Naive thymus-derived CD4-positive, alpha-beta T cell (primary cell): ENCODE results near the gene XCL2. TPM values are rescaled to one million over a fixed set of nuclear protein-coding genes. Genes with fewer than 3 reads are reported as not detected.
A peak's percentile ranks its signal among the peaks of the same experiment; 100 is the strongest.
"Not testable (repeated sequence)": the region's sequence is repeated elsewhere in the genome, so short reads cannot be mapped to it uniquely, and the experiment has no call there.

ENCODE experiments used
- ATAC-seq: fragments of 150-1000 bp; cut with Tn5 transposase; 2 replicates; pipeline ENCODE4 v1.10.0; 2021; ENCODE audit warnings: mild to moderate bottlenecking, moderate library complexity
- CTCF ChIA-PET: fragments of 350-600 bp; sonication (Branson Sonifier 250); formaldehyde crosslinking; loops from one replicate; lab custom pipeline; 2021; ENCODE audit warnings: antibody characterized with exemption; lab: Charles Lee
- POLR2A ChIA-PET: fragments of 350-600 bp; sonication (Branson Sonifier 250); formaldehyde crosslinking; loops from one replicate; lab custom pipeline; 2021; ENCODE audit warnings: antibody characterized with exemption, inconsistent platforms; lab: Charles Lee
- DNase-seq, 9 donors: peaks; one replicate each; pipeline versions ENCODE4 v3.0.0 to v3.0.0-alpha.2; 2020 to 2022; ENCODE audit warnings: mixed read lengths in 1 of 9
- H3K27ac ChIP-seq: one replicate; pipeline ENCODE4 v1.7.0; 2013; ENCODE audit warnings: mild to moderate bottlenecking, low read depth, low read length, moderate library complexity
- H3K27me3 ChIP-seq, 2 donors: one replicate each; pipeline ENCODE4 v1.7.0; 2013; ENCODE audit warnings: low read length in 2 of 2, mild to moderate bottlenecking in 2 of 2, moderate library complexity in 2 of 2; ENCODE audit not compliant: control insufficient read depth in 2 of 2, insufficient read depth in 2 of 2
- H3K36me3 ChIP-seq, 3 experiments: 1 replicate in 2 of 3; 2 replicates in 1 of 3; pipeline ENCODE4 v1.7.0; 2013; ENCODE audit warnings: low read length in 3 of 3, mild to moderate bottlenecking in 3 of 3, moderate library complexity in 1 of 3; ENCODE audit not compliant: insufficient read depth in 3 of 3, control insufficient read depth in 2 of 3
- H3K4me1 ChIP-seq, 2 donors: one replicate each; pipeline ENCODE4 v1.7.0; 2013; ENCODE audit warnings: low read length in 2 of 2, mild to moderate bottlenecking in 2 of 2, moderate library complexity in 1 of 2; ENCODE audit not compliant: control insufficient read depth in 2 of 2, insufficient read depth in 2 of 2
- H3K4me3 ChIP-seq: 2 replicates; pipeline ENCODE4 v1.7.0; 2013; ENCODE audit warnings: mild to moderate bottlenecking, low read length
- H3K9me3 ChIP-seq, 3 experiments: 1 replicate in 2 of 3; 2 replicates in 1 of 3; pipeline ENCODE4 v1.7.0; 2013; ENCODE audit warnings: low read length in 3 of 3; ENCODE audit not compliant: control insufficient read depth in 2 of 3
- H3K27ac Mint-ChIP-seq, 9 donors: one replicate each; pipeline ENCODE4 v1.8.0; 2020 to 2022; ENCODE audit warnings: mixed read lengths in 9 of 9, mild to moderate bottlenecking in 8 of 9, moderate library complexity in 5 of 9, inconsistent platforms in 2 of 9
- H3K27me3 Mint-ChIP-seq, 5 donors: one replicate each; pipeline ENCODE4 v1.8.0; 2021 to 2022; ENCODE audit warnings: mixed read lengths in 5 of 5, mild to moderate bottlenecking in 1 of 5
- H3K36me3 Mint-ChIP-seq, 5 donors: one replicate each; pipeline ENCODE4 v1.8.0; 2020 to 2022; ENCODE audit warnings: mixed read lengths in 5 of 5, mild to moderate bottlenecking in 3 of 5, inconsistent platforms in 1 of 5
- H3K4me1 Mint-ChIP-seq, 7 donors: one replicate each; pipeline ENCODE4 v1.8.0; 2020 to 2022; ENCODE audit warnings: mixed read lengths in 7 of 7, mild to moderate bottlenecking in 3 of 7, inconsistent platforms in 1 of 7
- H3K4me3 Mint-ChIP-seq, 10 donors: one replicate each; pipeline ENCODE4 v1.8.0; 2020 to 2022; ENCODE audit warnings: mild to moderate bottlenecking in 10 of 10, mixed read lengths in 10 of 10, moderate library complexity in 6 of 10, inconsistent platforms in 2 of 10
- H3K9me3 Mint-ChIP-seq, 11 donors: one replicate each; pipeline ENCODE4 v1.8.0; 2020 to 2022; ENCODE audit warnings: mixed read lengths in 11 of 11, mild to moderate bottlenecking in 4 of 11, inconsistent platforms in 1 of 11, moderate library complexity in 1 of 11
- intact Hi-C, 2 donors: fragments of 100-400 bp; cut with micrococcal nuclease; formaldehyde crosslinking; loops; one replicate each; pipeline ENCODE4 v1.15.1; 2023
- polyA plus RNA-seq, 2 donors: library from polyadenylated mRNA; unstranded; fragments of 300-500 nt; fragmentation: Illumina TruSeq; gene quantifications; one replicate each; pipeline ENCODE4 v1.2.3, GENCODE V29; 2021
- total RNA-seq, 6 experiments: library from RNA in 5 of 6; stranded (reverse) in 5 of 6; gene quantifications; 1 replicate in 5 of 6; 2 replicates in 1 of 6; pipeline ENCODE4 v1.2.3 and lab custom pipeline; 2021 to 2026

XCL2 gene
- total and polyA plus RNA-seq, 7 experiments from 2014 or later, result 0.61 to 7.0 (median 2.9) TPM; not detected in 3

GRCh38 chr1:168545678-168546552 lies 2.1 kb upstream of the XCL2 start:
- H3K27ac ChIP-seq, H3K4me3 ChIP-seq, H3K4me1 ChIP-seq, POLR2A ChIA-PET, H3K4me3 Mint-ChIP-seq, H3K9me3 ChIP-seq, H3K36me3 ChIP-seq, H3K27ac Mint-ChIP-seq, H3K27me3 ChIP-seq, intact Hi-C loops: not testable (repeated sequence)
- peaks cover 0 to 19% (median 6%) of the 10 kb centered on the region in 11 donors for H3K9me3 Mint-ChIP-seq
- ATAC-seq (peak; percentile 75), DNase-seq (peak in 2 of 9 donors; percentile 14 to 20)
- CTCF ChIA-PET, result interaction anchor here (0.9 kb wide), 1 partner anchor 107 kb away, joined by 3 read pairs; no protein-coding TSS in a partner anchor
- peaks cover 7 to 19% (median 14%) of the 10 kb centered on the region in 7 donors for H3K4me1 Mint-ChIP-seq
- peaks cover 0 to 33% (median 0%) of the 10 kb centered on the region in 5 donors for H3K36me3 Mint-ChIP-seq
- peaks cover 0 to 16% (median 0%) of the 10 kb centered on the region in 5 donors for H3K27me3 Mint-ChIP-seq

- H3K36me3 ChIP-seq, H3K27me3 Mint-ChIP-seq, H3K4me3 ChIP-seq, intact Hi-C loops, CTCF ChIA-PET, H3K27ac ChIP-seq, DNase-seq, H3K27me3 ChIP-seq, H3K4me1 ChIP-seq, ATAC-seq, POLR2A ChIA-PET, H3K9me3 ChIP-seq: not testable (repeated sequence)
- Mint-ChIP-seq H3K9me3 (peaks cover 0 to 22% (median 3%) of the 10 kb centered on the region in 11 donors), H3K36me3 (peaks cover 0 to 37% (median 2%) of the 10 kb centered on the region in 5 donors), H3K27ac (peak overlapping the region in 1 of 9 donors; percentile 20), H3K4me1 (peaks cover 12 to 33% (median 26%) of the 10 kb centered on the region in 7 donors), H3K4me3 (peak overlapping the region in 1 of 10 donors; percentile 39)
These were observed 819 bp downstream of the XCL2 start for GRCh38 chr1:168542978-168543377.

DNA sequence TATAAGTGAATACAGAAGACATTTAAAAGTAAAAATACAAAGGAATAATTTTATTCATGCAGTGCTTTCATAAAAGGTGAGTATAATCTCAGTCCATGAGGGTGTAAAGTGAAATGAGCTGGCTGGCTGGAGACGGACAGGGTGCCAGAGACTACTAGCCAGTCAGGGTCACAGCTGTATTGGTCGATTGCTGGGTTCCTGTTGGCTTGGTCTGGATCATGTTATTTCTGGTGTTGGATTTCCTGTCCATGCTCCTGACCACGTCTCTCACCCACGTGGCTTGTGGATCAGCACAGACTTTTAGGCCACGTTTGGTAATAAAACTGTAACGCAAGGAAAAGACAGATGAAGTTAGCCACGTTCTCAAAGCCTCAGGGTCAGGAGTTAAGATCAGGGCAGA lies 3.0 kb downstream of the XCL2 start:
- H3K4me1 ChIP-seq, result peaks cover 9 to 20% of the 10 kb centered on the region in 2 donors
- DNase-seq, POLR2A ChIA-PET, intact Hi-C loops, H3K36me3 ChIP-seq, H3K4me3 Mint-ChIP-seq, H3K27ac ChIP-seq, H3K4me3 ChIP-seq, H3K27me3 Mint-ChIP-seq, H3K27ac Mint-ChIP-seq, H3K27me3 ChIP-seq, CTCF ChIA-PET, H3K9me3 ChIP-seq, ATAC-seq: not testable (repeated sequence)
- peaks cover 28 to 53% (median 44%) of the 10 kb centered on the region in 7 donors for H3K4me1 Mint-ChIP-seq
- peaks cover 0 to 28% (median 4%) of the 10 kb centered on the region in 11 donors for H3K9me3 Mint-ChIP-seq
- H3K36me3 Mint-ChIP-seq, result peaks cover 0 to 43% (median 7%) of the 10 kb centered on the region in 5 donors

DNA sequence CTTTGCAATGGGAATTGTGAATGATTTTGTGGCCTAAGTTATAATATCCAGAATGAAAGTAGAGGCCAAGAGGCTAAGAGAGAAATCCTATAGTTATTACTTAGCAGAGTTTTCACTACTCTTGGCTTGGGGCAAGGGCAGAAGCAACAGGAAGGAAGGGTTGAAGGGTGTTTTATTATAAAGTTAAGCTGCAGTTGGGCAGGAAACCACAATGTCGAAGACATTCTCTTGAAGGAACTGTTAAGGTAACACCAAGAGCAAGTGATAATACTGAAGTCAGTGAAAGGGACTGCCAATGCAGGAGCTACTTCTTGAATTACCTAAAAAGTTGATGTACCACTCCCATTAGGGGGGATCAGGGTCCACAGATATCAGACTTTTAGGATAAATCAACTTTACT lies 8.3 kb downstream of the XCL2 start:
- no peaks in the 10 kb centered on the region for H3K27me3 Mint-ChIP-seq
- peaks cover 0 to 28% (median 4%) of the 10 kb centered on the region in 11 donors for H3K9me3 Mint-ChIP-seq
- ATAC-seq, result peak; percentile 89
- Histone ChIP-seq H3K27ac (peak overlapping the region; percentile 43), H3K36me3 (no peaks in the 10 kb centered on the region), H3K4me3 (peak overlapping the region; percentile 5), H3K9me3 (no peaks in the 10 kb centered on the region), H3K4me1 (peaks cover 55 to 59% of the 10 kb centered on the region in 2 donors), H3K27me3 (no peaks in the 10 kb centered on the region)
- ChIA-PET CTCF (interaction anchor here (0.7 to 1.5 kb wide), 5 partner anchors 21 to 1012 kb away, joined by 3 to 8 read pairs (median 4); no protein-coding TSS in a partner anchor), POLR2A (interaction anchor here (0.7 to 2.6 kb wide), 7 partner anchors 8 to 92 kb away, joined by 3 to 9 read pairs (median 5); no protein-coding TSS in a partner anchor)
- peaks cover 0 to 40% (median 7%) of the 10 kb centered on the region in 5 donors for H3K36me3 Mint-ChIP-seq
- H3K4me1 Mint-ChIP-seq, result peaks cover 59 to 93% (median 86%) of the 10 kb centered on the region in 7 donors
- peak overlapping the region; percentile 60 to 86 (median 76) for H3K4me3 Mint-ChIP-seq
- intact Hi-C loops, result loop anchor here (1.0 to 10.0 kb wide), 12 partner anchors 15 to 1539 kb away; partner anchors contain the start of genes KIFAP3 (in 1 of the 2) and METTL18 (in 1 of the 2)
- peak overlapping the region; percentile 83 to 96 (median 89) for H3K27ac Mint-ChIP-seq
- DNase-seq, result peak in 7 of 9 donors; percentile 40 to 66 (median 56)

DNA sequence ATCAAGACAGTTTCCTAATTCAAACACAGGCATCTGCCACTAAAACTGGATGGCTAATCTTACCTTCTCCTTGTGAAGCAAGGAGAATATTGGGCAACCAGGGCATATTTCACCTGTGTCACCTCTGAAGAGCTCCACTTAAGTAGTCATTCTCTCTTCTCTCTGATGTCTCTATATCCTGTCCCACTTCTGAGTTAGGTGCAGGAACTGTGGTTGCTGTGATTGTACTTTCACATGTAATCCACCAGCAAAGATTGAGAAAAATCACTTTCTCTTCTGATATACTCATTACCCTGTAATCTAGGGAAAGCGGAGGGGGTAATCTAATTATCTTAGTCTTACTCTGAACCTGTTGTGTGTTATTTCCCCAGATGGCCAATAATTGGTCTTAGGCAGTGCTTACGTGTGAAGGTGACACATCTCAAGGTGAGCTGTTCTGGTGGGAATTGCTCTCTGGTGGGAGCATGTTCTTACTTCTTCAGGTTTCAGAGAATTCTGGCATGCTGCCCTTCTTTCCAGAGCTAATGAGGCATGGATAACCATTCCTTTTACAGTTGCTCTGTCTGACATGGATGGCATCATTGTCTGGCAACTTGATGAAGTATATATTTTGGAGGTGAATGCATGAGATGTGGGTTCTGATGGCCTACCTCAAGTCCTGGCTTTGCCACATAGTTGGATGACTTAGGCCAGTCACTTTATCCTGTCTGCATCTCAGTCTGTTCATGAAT lies 12.0 kb downstream of the XCL2 start:
- intact Hi-C loops, result loop anchor here (1.0 to 10.0 kb wide), 8 partner anchors 10 to 1543 kb away; partner anchors contain the start of genes KIFAP3 (in 1 of the 2) and METTL18 (in 1 of the 2)
- H3K4me1 ChIP-seq, result peaks cover 58 to 60% of the 10 kb centered on the region in 2 donors
- CTCF ChIA-PET, result interaction anchor here (1.0 kb wide), 2 partner anchors 87 to 91 kb away, joined by 3 to 5 read pairs; no protein-coding TSS in a partner anchor

DNA sequence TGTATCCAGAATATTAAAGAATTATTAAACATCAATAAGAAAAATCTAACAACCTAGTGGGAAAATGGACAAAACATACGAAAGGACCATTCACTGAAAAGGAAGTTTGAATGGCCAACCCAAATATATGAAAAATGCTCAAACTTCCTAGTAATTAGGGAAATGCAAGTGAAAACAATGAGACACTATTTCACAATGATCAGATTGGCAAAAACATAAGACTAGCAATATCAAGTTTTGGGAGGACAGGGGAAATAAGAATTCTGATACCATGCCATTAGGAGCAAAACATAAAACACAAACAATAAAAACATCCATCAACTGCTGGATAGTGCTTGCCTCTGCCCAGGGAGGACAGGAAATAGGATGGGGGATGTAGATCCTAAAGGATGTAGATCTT lies 14.3 kb downstream of the XCL2 start:
- H3K4me3 Mint-ChIP-seq, result peak overlapping the region in 2 of 10 donors; percentile 6 to 42
- Histone ChIP-seq H3K4me1 (peaks cover 44% of the 10 kb centered on the region in 2 donors), H3K27me3 (no peaks in the 10 kb centered on the region), H3K36me3 (no peaks in the 10 kb centered on the region), H3K9me3 (no peaks in the 10 kb centered on the region), H3K27ac (no peak overlapping the region), H3K4me3 (no peak overlapping the region)
- intact Hi-C loops, result no loop called here
- H3K36me3 Mint-ChIP-seq, result peaks cover 0 to 5% (median 0%) of the 10 kb centered on the region in 5 donors
- DNase-seq (no peak), ATAC-seq (no peak)
- no peaks in the 10 kb centered on the region for H3K27me3 Mint-ChIP-seq
- peaks cover 37 to 53% (median 52%) of the 10 kb centered on the region in 7 donors for H3K4me1 Mint-ChIP-seq
- peak overlapping the region in 3 of 9 donors; percentile 49 to 96 (median 62) for H3K27ac Mint-ChIP-seq
- CTCF ChIA-PET, result no interaction called here
- POLR2A ChIA-PET, result no interaction called here
- H3K9me3 Mint-ChIP-seq, result peaks cover 0 to 2% (median 0%) of the 10 kb centered on the region in 11 donors

More for the DNA sequence above, 12.0 kb downstream of the XCL2 start:
- H3K9me3 Mint-ChIP-seq, result peaks cover 0 to 2% (median 0%) of the 10 kb centered on the region in 11 donors
- Histone ChIP-seq H3K27ac (peak overlapping the region; percentile 33), H3K4me3 (no peak overlapping the region), H3K36me3 (no peaks in the 10 kb centered on the region), H3K9me3 (no peaks in the 10 kb centered on the region), H3K27me3 (no peaks in the 10 kb centered on the region)
- H3K27me3 Mint-ChIP-seq, result no peaks in the 10 kb centered on the region
- ATAC-seq, result peak; percentile 70
- H3K27ac Mint-ChIP-seq, result peak overlapping the region; percentile 38 to 96 (median 85)
- H3K4me3 Mint-ChIP-seq, result peak overlapping the region; percentile 35 to 87 (median 70)
- POLR2A ChIA-PET, result interaction anchor here (0.7 to 2.8 kb wide), 6 partner anchors 10 to 999 kb away, joined by 3 to 11 read pairs (median 5); no protein-coding TSS in a partner anchor
- peaks cover 0 to 8% (median 0%) of the 10 kb centered on the region in 5 donors for H3K36me3 Mint-ChIP-seq
- H3K4me1 Mint-ChIP-seq, result peaks cover 55 to 75% (median 74%) of the 10 kb centered on the region in 7 donors
- peak in 6 of 9 donors; percentile 44 to 73 (median 54) for DNase-seq
